Limb (tissue), 2 donors: Measurements from ENCODE around the gene ANKLE2.
"Not testable (repeated sequence)": the region's sequence is repeated elsewhere in the genome, so short reads cannot be mapped to it uniquely, and the experiment has no call there.

Experiments
- DNase-seq, 2 donors: peaks; one replicate each; pipeline ENCODE4 v3.0.0-alpha.2; 2016; ENCODE audit errors: extremely low spot score in 2 of 2

The ANKLE2 gene

DNA sequence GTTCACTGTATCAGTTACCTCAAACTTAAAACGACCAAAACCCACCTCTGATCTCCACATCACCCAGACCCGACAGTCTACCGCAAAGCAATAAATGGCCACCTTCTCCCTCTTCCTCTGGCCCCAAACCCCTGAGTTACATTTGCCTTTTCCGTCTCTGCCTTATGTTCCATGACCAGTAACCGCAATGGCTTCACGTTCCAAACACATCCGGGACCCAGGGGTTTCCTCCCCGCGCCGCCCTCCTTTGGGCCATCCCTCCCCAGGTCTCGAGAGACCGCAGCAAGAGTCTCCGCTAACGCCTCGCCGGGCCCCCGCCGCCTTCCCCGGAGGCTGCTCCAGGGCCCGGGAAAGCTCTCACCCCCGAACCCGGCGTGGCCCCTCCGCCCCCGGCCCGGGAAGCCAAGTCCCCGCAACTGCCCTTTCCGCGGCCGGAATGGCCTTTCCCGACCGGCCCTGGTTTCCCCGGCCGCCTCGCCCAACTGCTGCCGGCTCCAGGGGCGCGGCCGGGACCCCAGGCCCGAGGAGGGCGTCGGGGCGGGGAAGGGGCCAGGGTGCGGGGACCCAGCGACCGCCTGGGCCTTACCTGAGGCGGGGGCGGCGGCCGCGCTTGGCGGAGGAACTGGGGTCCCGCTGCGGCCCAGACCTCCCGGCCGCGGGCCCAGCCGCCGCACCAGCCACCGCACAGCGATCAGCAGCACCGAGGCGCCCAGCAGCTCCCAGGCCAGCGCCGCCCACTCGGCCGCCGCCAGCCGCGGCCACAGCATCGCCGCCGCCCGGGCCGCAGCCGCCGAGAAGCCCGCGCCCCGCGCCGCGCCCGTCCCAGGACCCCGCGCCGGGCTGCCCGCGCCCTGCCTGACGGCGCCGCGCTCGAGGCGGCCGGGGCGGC lies at the start of gene ANKLE2:
ANKLE2 (minus strand) TSS at position 801 of the 889 bp plus-strand sequence; CDS start at position 767, 34 bp downstream.
- DNase-seq, result peak in 1 of 2 donors; percentile 7

DNA sequence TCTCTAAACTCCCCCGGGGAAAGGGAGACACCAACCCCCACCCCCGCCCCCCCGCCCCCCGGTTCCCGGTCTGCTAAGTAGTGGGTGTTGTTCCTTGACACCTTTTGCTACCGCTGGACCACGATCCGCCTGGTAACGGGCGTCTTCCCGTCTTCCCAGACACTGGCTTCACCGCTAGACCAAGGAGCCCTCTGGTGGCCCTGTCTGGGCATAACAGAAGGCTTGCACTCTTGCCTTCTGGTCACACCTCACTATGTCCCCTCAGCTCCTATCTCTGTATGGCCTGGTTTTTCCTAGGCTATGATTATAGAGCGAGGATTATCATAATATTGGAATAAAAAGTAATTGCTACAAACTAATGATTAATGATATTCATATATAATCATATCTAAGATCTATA lies 47.8 kb upstream of the ANKLE2 start:
- not testable (repeated sequence) for DNase-seq

DNA sequence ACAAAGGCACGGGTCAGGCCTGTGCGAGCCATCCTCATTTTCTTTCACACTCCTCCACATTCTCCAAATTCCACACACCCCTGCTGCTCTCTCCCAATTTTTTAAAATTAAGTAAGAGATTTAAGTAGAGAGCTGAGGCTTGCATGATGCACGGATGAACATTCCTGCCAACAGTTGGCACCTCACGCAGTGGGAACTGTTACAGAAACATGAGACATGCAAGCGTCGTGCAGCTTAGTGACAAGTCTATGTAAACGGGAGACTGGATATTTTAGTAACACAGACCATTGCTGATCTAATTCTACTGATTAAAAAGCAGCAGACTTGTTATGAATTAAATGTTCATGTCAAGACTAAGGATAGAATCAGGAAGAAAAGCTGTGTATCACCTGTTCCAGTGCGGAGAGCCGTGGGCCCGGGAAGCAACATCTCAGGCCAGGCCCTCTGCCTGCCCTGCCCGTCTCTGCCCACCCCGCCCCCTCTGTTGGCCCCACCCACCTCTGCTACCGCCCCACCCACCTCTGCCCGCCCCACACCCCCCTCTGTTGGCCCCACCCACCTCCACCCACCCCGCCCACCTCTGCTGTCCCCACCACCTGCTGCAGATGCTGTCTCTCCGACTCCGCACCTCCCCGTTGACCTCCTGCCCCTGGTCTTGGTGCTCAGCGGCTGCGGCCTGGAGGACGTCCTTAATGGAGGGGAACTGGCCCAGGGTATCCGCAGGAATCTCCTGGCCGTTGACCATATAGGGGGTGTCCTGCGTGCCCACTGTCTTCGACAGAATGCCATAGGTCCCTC lies 45.9 kb upstream of the ANKLE2 start:
- no peak for DNase-seq

DNA sequence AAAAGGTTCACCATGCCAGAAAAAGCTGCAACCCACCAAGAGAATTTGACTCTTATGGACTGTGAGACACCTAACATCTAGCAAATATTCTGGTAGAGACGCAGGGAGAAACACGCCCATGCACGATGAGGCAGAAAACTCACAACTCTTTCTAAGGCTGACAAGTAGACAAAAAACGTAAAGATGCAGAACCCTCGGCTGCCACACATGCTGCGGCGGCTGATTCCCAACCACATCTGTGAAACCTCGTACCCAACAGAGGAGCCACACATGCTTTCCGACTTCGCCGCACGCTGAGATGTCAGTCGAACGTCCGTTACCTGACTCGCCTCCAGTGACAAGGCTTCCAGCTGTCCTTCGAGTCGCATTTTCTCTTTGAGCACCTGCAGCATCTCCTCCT lies 45.2 kb upstream of the ANKLE2 start:
- DNase-seq, result no peak

DNA sequence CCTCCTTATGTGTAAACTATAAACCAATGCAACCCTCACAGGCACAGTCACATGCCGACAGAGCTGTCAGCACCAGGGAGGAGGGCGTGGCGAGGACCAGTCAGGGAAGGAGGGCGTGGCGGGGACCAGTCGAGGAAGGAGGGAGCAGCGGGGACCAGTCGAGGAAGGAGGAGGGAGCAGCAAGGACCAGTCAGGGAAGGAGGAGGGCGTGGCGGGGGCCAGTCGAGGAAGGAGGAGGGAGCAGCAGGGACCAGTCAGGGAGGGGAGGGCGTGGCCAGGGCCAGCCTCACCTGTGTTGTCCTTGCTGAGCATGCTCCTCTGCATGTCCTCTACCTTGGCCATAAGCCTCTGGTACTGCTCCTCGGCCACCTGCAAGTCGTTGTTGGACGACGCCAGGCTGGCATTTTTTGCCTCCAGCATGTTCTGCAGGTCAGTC lies 42.8 kb upstream of the ANKLE2 start:
- no peak for DNase-seq

DNA sequence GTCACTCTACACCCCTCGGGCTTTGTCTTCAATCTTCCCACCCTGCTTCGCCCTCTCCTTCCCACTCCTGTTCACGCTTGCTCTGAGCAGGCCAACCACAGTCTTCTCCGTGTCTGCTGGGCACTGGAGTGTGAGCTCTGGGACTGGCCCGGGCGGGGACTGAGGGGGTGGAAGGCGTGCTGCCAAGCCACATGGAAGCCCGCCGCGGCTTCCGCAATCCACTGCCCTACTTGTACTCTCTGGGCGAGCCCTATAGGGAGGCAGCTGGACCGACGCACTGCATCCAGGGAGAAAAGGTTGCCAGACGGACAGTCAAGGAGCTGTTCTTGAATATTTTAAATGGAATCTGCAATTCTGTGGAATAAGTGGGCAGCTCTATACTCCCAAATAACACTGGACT lies 42.3 kb upstream of the ANKLE2 start:
- DNase-seq, result no peak

DNA sequence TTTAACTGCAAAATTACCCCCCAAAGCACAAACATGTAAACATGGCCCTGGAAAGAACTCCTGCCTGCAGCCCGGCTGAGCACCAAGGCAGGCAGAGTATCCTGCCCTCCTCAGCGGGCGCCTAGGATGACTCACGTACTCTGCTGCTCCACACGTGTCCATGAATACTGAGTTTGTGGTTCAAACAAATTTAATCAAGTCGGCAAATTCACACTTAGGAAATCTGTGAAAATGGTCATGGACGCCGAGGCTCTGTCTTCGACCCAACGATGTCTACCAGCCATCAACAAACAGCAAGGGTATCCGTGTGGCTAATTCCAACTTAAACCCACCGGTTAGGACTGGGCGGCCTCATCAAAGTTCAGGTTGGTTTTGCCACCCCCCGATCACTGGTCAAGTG lies 41.5 kb upstream of the ANKLE2 start:
- no peak for DNase-seq

DNA sequence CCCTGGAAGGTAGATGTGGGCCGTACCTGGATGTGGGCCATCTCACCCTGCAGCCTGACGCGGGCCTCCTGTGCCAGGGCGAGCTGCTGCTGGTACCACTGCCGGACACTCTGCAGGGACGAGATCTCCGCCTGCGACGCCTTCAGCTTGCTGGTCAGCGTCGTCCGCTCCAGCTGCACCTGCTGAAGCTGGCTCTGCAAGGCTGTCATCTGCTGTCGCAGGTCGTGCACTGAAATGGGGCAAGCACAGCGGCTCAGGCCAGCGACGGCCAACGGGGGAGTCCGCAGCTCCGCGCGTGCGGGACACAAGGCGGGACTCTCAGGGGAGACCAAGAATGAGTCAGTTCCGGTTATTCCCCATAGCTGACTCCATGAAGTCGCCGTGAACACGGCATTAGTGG lies 40.1 kb upstream of the ANKLE2 start:
- no peak for DNase-seq

DNA sequence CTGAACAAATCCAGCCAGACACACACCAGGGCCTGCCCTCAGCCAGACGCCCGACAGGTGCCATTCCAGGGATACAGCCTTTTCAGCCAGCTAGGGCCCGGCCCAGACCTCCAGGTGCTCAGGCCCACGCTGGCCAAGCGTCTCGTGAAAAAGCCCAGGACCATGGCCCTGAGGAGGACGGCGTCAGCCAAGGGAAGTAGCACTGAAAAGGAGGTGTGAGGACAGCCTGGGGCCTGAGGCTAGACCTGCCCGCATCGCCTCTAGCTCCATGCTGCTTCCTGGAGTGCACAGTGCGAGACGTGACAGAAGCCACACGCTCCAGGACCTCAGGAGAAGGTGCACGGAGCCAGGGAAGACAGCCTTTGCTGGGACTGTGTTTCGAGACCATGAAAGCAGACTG lies 37.2 kb upstream of the ANKLE2 start:
- DNase-seq, result no peak

DNA sequence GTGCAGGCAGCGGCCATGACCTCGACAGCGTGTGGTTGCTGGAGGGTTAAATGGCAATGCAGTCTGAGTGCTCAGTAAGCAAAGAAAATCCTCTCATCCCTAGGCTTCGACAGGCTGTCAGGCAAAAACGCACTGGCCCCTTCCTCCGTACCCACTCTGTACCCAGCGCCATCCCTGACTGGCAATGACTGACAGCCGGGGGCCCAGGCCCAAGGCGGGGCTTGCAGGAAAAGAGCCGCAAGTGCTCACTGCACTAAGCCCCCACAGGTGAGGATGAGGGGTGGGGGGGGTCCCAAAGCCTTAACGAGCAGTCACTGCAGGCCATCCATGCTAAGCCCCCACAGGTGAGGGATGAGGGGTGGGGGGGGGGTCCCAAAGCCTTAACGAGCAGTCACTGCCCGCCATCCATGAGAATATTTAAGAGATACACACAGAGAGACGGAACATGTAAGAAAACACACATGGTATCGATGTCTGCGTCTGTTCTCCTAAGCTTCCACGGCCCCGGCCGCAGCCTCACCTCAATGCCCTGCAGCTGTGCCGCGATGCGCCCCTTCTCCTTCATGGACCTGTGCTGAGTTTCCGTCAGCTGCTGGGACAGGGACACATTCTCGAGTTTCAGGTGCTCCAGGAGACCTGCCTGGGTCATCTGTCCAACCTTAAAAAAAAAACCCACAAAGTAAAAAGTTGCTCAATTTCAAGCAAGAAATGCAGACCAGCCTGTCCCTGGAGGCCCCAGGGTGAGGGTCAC lies 36.4 kb upstream of the ANKLE2 start:
- no peak for DNase-seq

DNA sequence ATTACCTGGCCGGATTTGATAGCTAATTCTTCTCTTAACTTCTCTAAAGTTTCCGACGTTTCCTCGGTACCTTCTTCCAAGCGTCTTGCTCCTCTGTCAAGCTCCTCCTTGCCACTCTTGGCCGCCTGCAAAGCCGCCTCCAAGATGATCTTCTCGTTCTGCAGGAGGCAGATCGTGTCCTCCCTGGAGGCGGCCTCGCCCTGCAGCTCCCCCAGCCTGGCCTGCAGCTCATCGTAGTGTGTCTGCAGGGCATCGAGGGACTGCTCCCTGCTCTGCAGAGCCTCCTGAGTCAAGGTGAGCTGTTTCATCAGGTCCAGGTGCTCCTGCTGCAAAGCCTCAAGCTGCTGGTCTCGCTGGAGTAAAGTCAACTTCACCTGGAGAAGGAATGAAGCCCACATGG lies 34.2 kb upstream of the ANKLE2 start:
- DNase-seq, result no peak

DNA sequence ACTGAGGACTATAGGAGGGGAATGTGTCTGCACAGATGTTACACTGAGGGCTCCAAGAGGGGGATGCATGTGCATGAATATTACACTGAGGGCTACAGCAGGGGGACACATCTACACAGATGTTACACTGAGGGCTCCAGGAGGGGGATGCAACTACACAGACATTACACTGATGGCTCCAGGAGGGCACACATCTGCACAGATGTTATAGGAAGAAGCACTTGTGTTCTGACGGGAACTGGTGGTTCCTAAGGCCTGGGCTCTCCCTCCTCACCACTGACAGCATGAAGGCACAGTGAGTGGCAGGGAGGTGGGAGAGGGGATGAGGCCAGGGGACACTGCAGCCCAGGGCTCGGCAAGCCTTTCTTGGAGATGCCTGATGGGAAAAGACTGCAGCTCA lies 30.3 kb upstream of the ANKLE2 start:
- DNase-seq, result not testable (repeated sequence)

DNA sequence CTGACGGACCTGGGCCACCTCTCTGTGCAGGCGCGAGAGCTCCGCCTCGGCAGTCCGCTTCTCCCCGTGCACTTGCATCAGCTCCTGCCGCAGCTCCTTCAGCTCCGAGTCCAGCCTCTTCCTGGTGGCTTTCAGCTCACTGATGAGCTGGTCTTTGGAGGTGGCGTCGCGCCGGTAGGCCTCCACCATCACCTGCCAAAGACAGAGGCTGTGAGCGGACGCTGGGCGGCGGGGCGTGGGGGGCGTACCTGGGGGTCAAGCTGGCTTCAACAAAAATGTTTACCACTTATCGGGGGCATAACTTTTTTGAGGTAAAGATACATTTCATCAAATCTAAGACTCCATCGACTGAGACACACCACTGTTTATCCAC lies 27.5 kb upstream of the ANKLE2 start:
- no peak for DNase-seq

DNA sequence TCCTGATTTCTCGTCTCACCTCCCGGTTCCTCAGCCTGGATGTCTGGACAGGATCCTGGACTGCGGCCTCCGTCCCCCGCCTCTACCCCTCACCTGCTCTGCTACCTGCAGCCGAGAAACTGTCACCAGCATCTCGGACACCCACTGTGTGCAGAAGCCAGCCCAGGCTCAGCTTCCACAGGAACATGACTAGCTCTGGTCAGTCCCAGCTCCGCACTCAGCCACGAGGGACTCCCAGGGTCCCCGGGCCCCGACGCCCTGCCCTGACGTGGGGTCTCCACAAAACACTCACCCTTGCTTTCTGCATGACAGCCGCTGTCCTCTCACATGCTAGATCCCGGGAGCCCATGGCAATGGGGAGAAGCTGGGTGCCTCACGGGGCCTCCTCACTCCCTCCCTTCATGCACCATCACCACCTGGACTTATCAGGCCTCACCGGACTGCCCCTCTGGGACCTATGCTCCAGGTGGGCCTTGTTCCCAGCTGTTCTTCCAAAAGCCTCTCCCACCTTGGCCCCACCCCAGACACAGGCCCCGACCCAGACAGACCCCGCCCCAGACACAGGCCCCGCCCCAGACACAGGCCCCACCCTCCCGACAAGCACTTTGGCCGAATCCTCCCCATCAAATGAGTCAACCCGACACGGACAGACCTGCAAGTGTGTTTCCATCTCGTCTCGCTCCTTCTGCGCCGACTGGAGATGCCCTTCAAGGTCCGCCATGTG lies 26.9 kb upstream of the ANKLE2 start:
- no peak for DNase-seq

DNA sequence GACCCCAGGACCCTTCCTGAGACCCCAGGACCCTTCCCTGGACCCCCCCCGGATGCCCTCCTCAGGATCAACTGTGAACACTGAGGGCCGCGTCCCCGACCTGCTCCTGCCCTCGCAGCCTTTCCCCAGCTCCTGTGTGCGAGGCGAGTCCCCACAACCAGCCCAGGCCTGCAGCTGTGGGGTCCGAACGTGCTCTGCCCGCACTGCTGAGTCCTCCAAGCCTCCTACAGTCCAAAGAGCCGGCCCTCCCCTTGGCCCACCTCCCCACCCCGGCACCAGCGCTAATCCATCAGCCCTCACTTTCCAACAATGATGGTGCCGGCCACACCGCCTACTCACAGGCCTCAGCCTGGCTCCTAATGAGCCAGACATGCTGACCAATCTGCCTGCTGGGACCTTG lies 26.2 kb upstream of the ANKLE2 start:
- no peak for DNase-seq

DNA sequence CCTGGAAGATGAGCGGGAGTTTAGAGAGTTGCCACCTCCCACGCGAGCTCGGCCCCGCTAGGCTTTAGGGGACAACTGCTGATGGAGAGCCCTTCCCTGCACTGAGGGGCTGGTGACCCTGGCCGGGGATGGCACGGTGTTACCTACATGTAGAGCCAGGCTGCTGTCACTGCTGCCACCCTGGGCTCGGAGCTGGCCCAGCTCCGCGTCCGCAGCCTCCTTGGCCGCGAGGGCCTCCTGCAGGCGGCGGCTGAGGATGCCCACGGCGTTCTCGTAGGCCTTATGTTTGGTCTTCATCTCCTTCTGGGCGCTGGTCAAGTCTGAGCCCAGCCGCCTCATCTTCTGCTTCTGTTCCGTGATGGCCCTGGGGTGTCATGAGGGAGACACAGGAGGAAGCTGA lies 24.6 kb upstream of the ANKLE2 start:
- DNase-seq, result no peak

DNA sequence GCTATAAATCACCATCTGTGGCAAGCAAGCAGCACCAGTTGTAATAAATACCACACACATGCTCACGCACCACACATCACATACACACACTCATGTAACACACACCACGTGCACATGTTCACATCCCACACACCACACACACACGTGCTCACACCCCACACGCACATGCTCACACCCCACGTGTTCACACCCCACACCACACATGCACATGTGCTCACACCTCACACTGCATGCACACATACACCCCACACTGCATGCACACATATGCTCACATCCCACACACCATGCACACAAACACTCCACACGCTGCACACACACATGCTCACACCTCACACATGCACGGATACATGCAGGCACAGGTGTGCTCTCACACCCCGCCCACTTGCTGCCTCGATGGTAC lies 22.9 kb upstream of the ANKLE2 start:
- DNase-seq, result no peak

DNA sequence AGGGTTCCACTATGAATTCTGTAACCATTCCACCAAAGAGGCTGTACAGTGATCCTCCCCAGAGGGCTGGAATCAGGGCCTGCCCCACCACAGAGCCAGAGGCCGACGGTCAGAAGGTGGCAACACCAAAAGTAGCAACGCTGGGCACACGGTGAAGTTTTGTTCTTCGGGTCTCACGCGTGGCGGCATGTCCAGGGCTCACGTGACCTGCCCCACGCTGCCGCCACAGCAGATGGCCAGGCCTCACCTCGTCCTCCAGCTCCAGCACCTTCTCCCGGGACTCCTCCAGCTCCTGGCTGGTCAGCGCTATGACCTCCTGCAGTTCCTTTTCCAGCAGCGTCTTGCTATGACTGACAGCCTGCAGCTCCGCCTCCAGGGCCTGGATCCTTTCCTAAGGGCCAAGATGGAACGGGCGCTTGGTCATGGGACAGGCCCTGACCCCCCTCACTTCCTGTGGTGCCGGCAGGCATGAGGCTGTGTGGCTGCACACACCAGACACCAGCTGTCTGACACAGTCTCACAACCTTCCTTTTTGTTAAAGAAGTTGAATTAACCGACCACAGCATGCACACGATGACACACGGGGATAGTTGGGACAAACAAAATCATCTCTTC lies 22.4 kb upstream of the ANKLE2 start:
- DNase-seq, result no peak

DNA sequence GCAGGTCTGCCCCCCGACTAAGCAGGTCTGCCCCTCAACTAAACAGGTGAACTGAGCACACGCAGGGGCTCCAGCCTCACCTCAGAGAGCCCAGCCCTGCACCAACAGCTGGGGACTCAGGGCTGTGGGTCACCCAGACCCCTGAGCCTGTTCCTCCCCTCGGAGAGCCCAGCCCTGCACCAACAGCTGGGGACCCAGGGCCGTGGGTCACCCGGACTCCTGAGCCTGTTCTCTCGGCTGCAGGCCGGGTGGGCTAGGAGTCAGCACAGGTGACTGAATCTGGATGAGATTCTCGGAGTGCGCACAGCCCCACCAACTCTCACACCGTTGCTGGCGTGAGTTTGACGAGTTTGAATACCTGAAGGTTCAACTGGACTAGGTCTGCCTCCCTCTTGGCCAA lies 20.3 kb upstream of the ANKLE2 start:
- no peak for DNase-seq

DNA sequence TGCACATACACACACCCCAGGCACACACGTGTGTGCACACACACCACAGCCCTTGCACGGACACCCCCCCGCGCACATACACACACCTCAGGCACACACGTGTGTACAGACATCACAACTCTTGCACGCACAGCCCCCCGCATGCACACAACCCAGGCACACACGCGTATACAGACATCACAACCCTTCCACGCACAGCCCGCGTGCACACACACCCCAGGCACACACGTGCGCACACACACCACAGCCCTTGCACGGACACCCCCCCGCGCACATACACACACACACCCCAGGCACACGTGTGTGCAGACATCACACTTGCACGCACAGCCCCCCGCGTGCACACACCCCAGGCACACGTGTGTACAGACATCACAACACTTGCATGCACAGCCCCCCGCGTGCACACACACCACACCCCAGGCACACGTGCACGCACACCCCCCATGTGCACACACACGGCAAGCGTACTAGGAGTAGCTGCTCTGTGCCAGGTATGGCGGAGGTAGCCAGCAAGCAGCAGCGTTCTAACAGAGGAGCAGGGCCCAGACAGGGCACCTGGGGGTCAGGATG lies 18.2 kb upstream of the ANKLE2 start:
- no peak for DNase-seq

DNA sequence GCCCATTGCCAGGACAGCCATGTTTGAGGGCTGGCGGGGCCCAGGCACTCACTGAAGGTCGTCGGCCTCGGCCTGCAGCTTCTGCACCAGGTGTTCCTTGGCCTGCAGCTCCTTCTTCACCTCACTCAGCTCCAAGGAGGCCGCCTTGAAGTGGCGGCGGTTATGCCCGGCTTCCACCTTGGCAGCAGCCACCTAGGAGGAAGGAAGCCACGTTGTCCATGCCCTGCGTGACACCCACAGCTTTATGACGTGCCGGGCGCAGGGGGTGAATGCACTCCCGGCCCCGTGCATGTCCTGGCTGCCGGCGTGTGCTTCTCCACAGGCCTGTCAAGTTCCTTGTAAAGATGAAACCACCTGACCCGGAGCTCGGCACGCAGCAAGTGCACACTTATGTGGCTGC lies 16.0 kb upstream of the ANKLE2 start:
- no peak for DNase-seq
